Thoracic aorta (tissue), 2 donors: Measurements from ENCODE around the gene EMILIN2. TPM values are rescaled to one million over a fixed set of nuclear protein-coding genes. Genes with fewer than 3 reads are reported as not detected.
"Not testable (repeated sequence)": the region's sequence is repeated elsewhere in the genome, so short reads cannot be mapped to it uniquely, and the experiment has no call there.

Experiments
- ATAC-seq: fragments of 150-250 bp; one replicate; pipeline ENCODE4 v1.8.0; 2017; ENCODE audit warnings: low read depth; ENCODE audit not compliant: insufficient number of reproducible peaks, low FRiP score
- DNase-seq: peaks from one replicate; pipeline ENCODE4 v3.0.0-alpha.2; 2020; ENCODE audit warnings: low spot score
- H3K27ac ChIP-seq, 2 donors: fragments of 200-600 bp; sonication (generic); 1 replicate in 1 of 2; 2 replicates in 1 of 2; pipeline ENCODE4 v1.5.1; 2016; ENCODE audit warnings: mild to moderate bottlenecking in 2 of 2, moderate library complexity in 2 of 2
- H3K27me3 ChIP-seq: fragments of 200-600 bp; sonication (generic); replicated peaks from 2 replicates; pipeline ENCODE4 v1.6.0; 2016; ENCODE audit warnings: mild to moderate bottlenecking; ENCODE audit not compliant: insufficient read depth
- H3K36me3 ChIP-seq: fragments of 200-600 bp; sonication (generic); one replicate; pipeline ENCODE4 v1.5.1; 2016
- H3K4me1 ChIP-seq, 2 donors: fragments of 200-600 bp; sonication (generic); 1 replicate in 1 of 2; 2 replicates in 1 of 2; pipeline versions ENCODE4 v1.5.1 to v1.6.0; 2016; ENCODE audit warnings: low read depth in 2 of 2, mild to moderate bottlenecking in 1 of 2; ENCODE audit not compliant: control insufficient read depth in 1 of 2
- H3K4me3 ChIP-seq: fragments of 200-600 bp; sonication (generic); 2 replicates; pipeline ENCODE4 v1.5.1; 2016; ENCODE audit warnings: mild to moderate bottlenecking
- H3K9me3 ChIP-seq: fragments of 200-600 bp; sonication (generic); 2 replicates; pipeline ENCODE4 v1.5.1; 2016
- CTCF ChIP-seq: fragments of 200-600 bp; sonication (generic); IDR thresholded peaks from one replicate; pipeline ENCODE4 v1.5.1; 2019; ENCODE audit warnings: antibody characterized with exemption
- total RNA-seq, 2 donors: library from RNA; depleted of rRNA; stranded (reverse); fragments of >200 nt; gene quantifications; one replicate each; pipeline versions ENCODE4 v1.1.0 to v1.2.3, GENCODE V29; 2016

Gene EMILIN2
- total RNA-seq, 2 donors from 2014 or later, result 22.6 to 27.4 TPM

- Histone ChIP-seq H3K9me3 (no peaks in the 10 kb centered on the region), H3K27me3 (no peaks in the 10 kb centered on the region), H3K4me3 (peak overlapping the region; percentile 10), H3K4me1 (peaks cover 19 to 36% of the 10 kb centered on the region in 2 donors), H3K36me3 (no peaks in the 10 kb centered on the region), H3K27ac (peak overlapping the region; percentile 46 to 57)
- DNase-seq (no peak), ATAC-seq (no peak)
- TF ChIP-seq CTCF, result no peak
These were observed 9.9 kb downstream of the EMILIN2 start for GRCh38 chr18:2856547-2857170.

GRCh38 chr18:2857491-2858131 is 10.8 kb downstream of the EMILIN2 start:
- ATAC-seq (peak; percentile 84), DNase-seq (peak; percentile 51)

GRCh38 chr18:2860397-2860796 is 13.6 kb downstream of the EMILIN2 start:
- not testable (repeated sequence) for H3K4me3 ChIP-seq, H3K27ac ChIP-seq, DNase-seq, H3K9me3 ChIP-seq, H3K36me3 ChIP-seq, H3K27me3 ChIP-seq, ATAC-seq
- H3K4me1 ChIP-seq, result peaks cover 9 to 21% of the 10 kb centered on the region in 2 donors

More at GRCh38 chr18:2857491-2858131, 10.8 kb downstream of the EMILIN2 start:
- no peaks in the 10 kb centered on the region for H3K9me3 ChIP-seq
- peaks cover 19 to 36% of the 10 kb centered on the region in 2 donors for H3K4me1 ChIP-seq
- peak overlapping the region; percentile 50 for H3K4me3 ChIP-seq
- TF ChIP-seq CTCF, result no peak
- H3K27ac ChIP-seq, result peak overlapping the region; percentile 46 to 57
- no peaks in the 10 kb centered on the region for H3K36me3 ChIP-seq
- H3K27me3 ChIP-seq, result no peaks in the 10 kb centered on the region

GRCh38 chr18:2863997-2864396 is 17.2 kb downstream of the EMILIN2 start:
- H3K27me3 ChIP-seq, H3K36me3 ChIP-seq, DNase-seq, H3K4me3 ChIP-seq, H3K9me3 ChIP-seq, H3K4me1 ChIP-seq, ATAC-seq, H3K27ac ChIP-seq: not testable (repeated sequence)

- not testable (repeated sequence) for H3K4me1 ChIP-seq, DNase-seq, H3K27ac ChIP-seq, H3K9me3 ChIP-seq, H3K4me3 ChIP-seq, ATAC-seq, H3K36me3 ChIP-seq, H3K27me3 ChIP-seq
These were observed 19.7 kb downstream of the EMILIN2 start for GRCh38 chr18:2866465-2866864.

- Histone ChIP-seq H3K4me1 (no peaks in the 10 kb centered on the region), H3K4me3 (no peak overlapping the region), H3K36me3 (no peaks in the 10 kb centered on the region), H3K27me3 (no peaks in the 10 kb centered on the region), H3K9me3 (no peaks in the 10 kb centered on the region), H3K27ac (no peak overlapping the region)
- DNase-seq, result no peak
- no peak for TF ChIP-seq CTCF
- no peak for ATAC-seq
These were observed 22.4 kb downstream of the EMILIN2 start for GRCh38 chr18:2869207-2869606.
